Muscle layer of duodenum (tissue), 2 donors: Measurements from ENCODE around the gene HAND1.

Experiments used
- H3K27ac ChIP-seq: one replicate; pipeline ENCODE4 v1.7.0; 2013; ENCODE audit warnings: mild to moderate bottlenecking, low read length
- H3K27me3 ChIP-seq: one replicate; pipeline ENCODE4 v1.7.0; 2013; ENCODE audit warnings: low read depth, mild to moderate bottlenecking, control low read depth, low read length
- H3K36me3 ChIP-seq, 2 donors: one replicate each; pipeline ENCODE4 v1.7.0; 2013; ENCODE audit warnings: low read length in 2 of 2, control low read depth in 1 of 2, mild to moderate bottlenecking in 1 of 2; ENCODE audit not compliant: insufficient read depth in 2 of 2, control insufficient read depth in 1 of 2
- H3K4me1 ChIP-seq, 2 donors: one replicate each; pipeline ENCODE4 v1.7.0; 2013; ENCODE audit warnings: low read length in 2 of 2, mild to moderate bottlenecking in 2 of 2, control low read depth in 1 of 2, moderate library complexity in 1 of 2; ENCODE audit not compliant: insufficient read depth in 2 of 2, control insufficient read depth in 1 of 2
- H3K4me3 ChIP-seq, 2 donors: one replicate each; pipeline ENCODE4 v1.7.0; 2013; ENCODE audit warnings: low read length in 2 of 2, low read depth in 1 of 2, mild to moderate bottlenecking in 1 of 2
- H3K9me3 ChIP-seq, 2 donors: one replicate each; pipeline ENCODE4 v1.7.0; 2013; ENCODE audit warnings: low read length in 2 of 2, control low read depth in 1 of 2, mild to moderate bottlenecking in 1 of 2; ENCODE audit not compliant: control insufficient read depth in 1 of 2
- donor health status: healthy.

HAND1 gene

GRCh38 chr5:154505567-154505966 lies 27.5 kb upstream of the HAND1 start:
- H3K4me3 ChIP-seq = no peak overlapping the region
- no peaks in the 10 kb centered on the region for H3K27me3 ChIP-seq
- H3K4me1 ChIP-seq = peaks cover 0 to 12% of the 10 kb centered on the region in 2 donors
- no peaks in the 10 kb centered on the region for H3K36me3 ChIP-seq
- no peak overlapping the region for H3K27ac ChIP-seq
- H3K9me3 ChIP-seq = no peaks in the 10 kb centered on the region

GRCh38 chr5:154503698-154504039 lies 25.6 kb upstream of the HAND1 start:
- H3K27me3 ChIP-seq = no peaks in the 10 kb centered on the region
- H3K4me3 ChIP-seq = no peak overlapping the region
- peaks cover 0 to 12% of the 10 kb centered on the region in 2 donors for H3K4me1 ChIP-seq
- H3K27ac ChIP-seq = no peak overlapping the region
- no peaks in the 10 kb centered on the region for H3K36me3 ChIP-seq
- H3K9me3 ChIP-seq = no peaks in the 10 kb centered on the region

GRCh38 chr5:154502180-154502579 lies 24.2 kb upstream of the HAND1 start:
- H3K27me3 ChIP-seq = no peaks in the 10 kb centered on the region
- H3K4me3 ChIP-seq = no peak overlapping the region
- H3K4me1 ChIP-seq = peaks cover 0 to 12% of the 10 kb centered on the region in 2 donors

GRCh38 chr5:154501566-154501965 lies 23.5 kb upstream of the HAND1 start:
- no peaks in the 10 kb centered on the region for H3K36me3 ChIP-seq

More at GRCh38 chr5:154502180-154502579, 24.2 kb upstream of the HAND1 start:
- H3K9me3 ChIP-seq = no peaks in the 10 kb centered on the region
- H3K36me3 ChIP-seq = no peaks in the 10 kb centered on the region
- H3K27ac ChIP-seq = no peak overlapping the region

GRCh38 chr5:154498994-154499393 lies 21.0 kb upstream of the HAND1 start:
- H3K36me3 ChIP-seq = no peaks in the 10 kb centered on the region
- H3K27ac ChIP-seq = no peak overlapping the region
- no peaks in the 10 kb centered on the region for H3K4me1 ChIP-seq
- no peaks in the 10 kb centered on the region for H3K9me3 ChIP-seq
- H3K27me3 ChIP-seq = peaks cover 10% of the 10 kb centered on the region
- no peak overlapping the region for H3K4me3 ChIP-seq

More at GRCh38 chr5:154501566-154501965, 23.5 kb upstream of the HAND1 start:
- H3K9me3 ChIP-seq = no peaks in the 10 kb centered on the region
- no peak overlapping the region for H3K27ac ChIP-seq
- peaks cover 0 to 12% of the 10 kb centered on the region in 2 donors for H3K4me1 ChIP-seq
- H3K4me3 ChIP-seq = no peak overlapping the region
- no peaks in the 10 kb centered on the region for H3K27me3 ChIP-seq

GRCh38 chr5:154498591-154498990 lies 20.6 kb upstream of the HAND1 start:
- H3K36me3 ChIP-seq = no peaks in the 10 kb centered on the region
- no peaks in the 10 kb centered on the region for H3K9me3 ChIP-seq
- no peak overlapping the region for H3K27ac ChIP-seq
- H3K4me1 ChIP-seq = no peaks in the 10 kb centered on the region
- H3K27me3 ChIP-seq = peaks cover 14% of the 10 kb centered on the region
- no peak overlapping the region for H3K4me3 ChIP-seq

- Histone ChIP-seq H3K4me3 (no peak overlapping the region), H3K4me1 (no peaks in the 10 kb centered on the region), H3K27me3 (peaks cover 15% of the 10 kb centered on the region), H3K9me3 (no peaks in the 10 kb centered on the region), H3K27ac (no peak overlapping the region), H3K36me3 (no peaks in the 10 kb centered on the region)
Measured at GRCh38 chr5:154494036-154494435, 16.0 kb upstream of the HAND1 start.

- Histone ChIP-seq H3K36me3 (no peaks in the 10 kb centered on the region), H3K27ac (no peak overlapping the region), H3K9me3 (no peaks in the 10 kb centered on the region), H3K27me3 (peaks cover 15% of the 10 kb centered on the region), H3K4me3 (no peak overlapping the region), H3K4me1 (no peaks in the 10 kb centered on the region)
Measured at GRCh38 chr5:154493274-154493673, 15.2 kb upstream of the HAND1 start.

- no peak overlapping the region for H3K27ac ChIP-seq
- no peaks in the 10 kb centered on the region for H3K4me1 ChIP-seq
- H3K36me3 ChIP-seq = no peaks in the 10 kb centered on the region
- no peak overlapping the region for H3K4me3 ChIP-seq
- H3K27me3 ChIP-seq = peaks cover 21% of the 10 kb centered on the region
- H3K9me3 ChIP-seq = no peaks in the 10 kb centered on the region
Measured at GRCh38 chr5:154491941-154492340, 13.9 kb upstream of the HAND1 start.

GRCh38 chr5:154487541-154487940 lies 9.5 kb upstream of the HAND1 start:
- H3K4me1 ChIP-seq = peaks cover 7 to 9% of the 10 kb centered on the region in 2 donors
- no peak overlapping the region for H3K4me3 ChIP-seq
- H3K27me3 ChIP-seq = peaks cover 46% of the 10 kb centered on the region
- no peak overlapping the region for H3K27ac ChIP-seq
- no peaks in the 10 kb centered on the region for H3K36me3 ChIP-seq
- no peaks in the 10 kb centered on the region for H3K9me3 ChIP-seq

- peaks cover 7 to 9% of the 10 kb centered on the region in 2 donors for H3K4me1 ChIP-seq
- peaks cover 57% of the 10 kb centered on the region for H3K27me3 ChIP-seq
- no peaks in the 10 kb centered on the region for H3K9me3 ChIP-seq
- no peaks in the 10 kb centered on the region for H3K36me3 ChIP-seq
- no peak overlapping the region for H3K27ac ChIP-seq
- H3K4me3 ChIP-seq = no peak overlapping the region
Measured at GRCh38 chr5:154486427-154486866, 8.4 kb upstream of the HAND1 start.

GRCh38 chr5:154485850-154486426 lies 7.9 kb upstream of the HAND1 start:
- Histone ChIP-seq H3K4me3 (no peak overlapping the region), H3K27ac (no peak overlapping the region), H3K4me1 (peaks cover 7 to 9% of the 10 kb centered on the region in 2 donors), H3K36me3 (no peaks in the 10 kb centered on the region), H3K9me3 (no peaks in the 10 kb centered on the region), H3K27me3 (peaks cover 62% of the 10 kb centered on the region)
